ENCODE data around the gene SENP3.
"Not testable (repeated sequence)": the region's sequence is repeated elsewhere in the genome, so short reads cannot be mapped to it uniquely, and the experiment has no call there.

Gene SENP3

DNA sequence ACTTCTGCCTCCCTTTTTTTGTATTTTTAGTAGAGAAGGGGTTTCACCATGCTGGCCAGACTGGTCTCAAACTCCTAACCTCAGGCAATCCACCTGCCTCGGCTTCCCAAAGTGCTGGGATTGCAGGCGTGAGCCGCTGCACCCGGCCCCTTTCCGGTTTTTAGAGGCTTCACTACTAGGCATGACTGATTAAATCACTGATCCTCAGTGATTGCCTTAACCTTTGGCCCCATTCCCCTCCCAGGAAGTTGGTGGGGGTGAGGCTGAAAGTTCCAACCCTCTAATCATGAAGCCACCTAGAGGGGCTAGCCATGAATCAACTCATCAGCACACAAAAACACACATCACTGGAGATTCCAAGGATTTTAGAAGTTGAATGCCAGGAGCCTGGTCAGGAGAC, 35.8 kb downstream of the SENP3 start:
- not testable (repeated sequence) for DNase-seq (ENCODE audit: low spot score)

DNA sequence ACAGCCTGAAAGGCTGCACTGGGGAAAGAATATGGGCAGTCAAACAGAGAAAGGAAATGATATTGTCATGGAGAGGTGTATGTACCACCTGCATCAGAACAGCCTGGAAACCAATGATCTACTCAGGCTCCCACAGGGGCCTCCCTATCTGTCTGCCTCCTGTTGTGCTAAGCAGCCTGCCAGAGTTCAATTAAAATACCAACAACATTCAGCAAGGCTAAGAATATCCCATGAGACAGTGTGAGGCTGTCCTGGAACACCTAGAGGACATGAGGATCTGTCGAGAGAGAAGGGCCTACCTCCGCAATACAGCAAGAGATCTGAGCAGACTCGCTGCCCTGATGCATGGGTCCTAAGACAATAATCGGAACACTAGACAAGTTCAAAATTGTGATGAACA, 44.6 kb downstream of the SENP3 start:
- no peak for DNase-seq (ENCODE audit: low spot score)

GRCh38 chr17:7610641-7611040, 48.9 kb downstream of the SENP3 start:
- DNase-seq (ENCODE audit: low spot score): no peak

DNA sequence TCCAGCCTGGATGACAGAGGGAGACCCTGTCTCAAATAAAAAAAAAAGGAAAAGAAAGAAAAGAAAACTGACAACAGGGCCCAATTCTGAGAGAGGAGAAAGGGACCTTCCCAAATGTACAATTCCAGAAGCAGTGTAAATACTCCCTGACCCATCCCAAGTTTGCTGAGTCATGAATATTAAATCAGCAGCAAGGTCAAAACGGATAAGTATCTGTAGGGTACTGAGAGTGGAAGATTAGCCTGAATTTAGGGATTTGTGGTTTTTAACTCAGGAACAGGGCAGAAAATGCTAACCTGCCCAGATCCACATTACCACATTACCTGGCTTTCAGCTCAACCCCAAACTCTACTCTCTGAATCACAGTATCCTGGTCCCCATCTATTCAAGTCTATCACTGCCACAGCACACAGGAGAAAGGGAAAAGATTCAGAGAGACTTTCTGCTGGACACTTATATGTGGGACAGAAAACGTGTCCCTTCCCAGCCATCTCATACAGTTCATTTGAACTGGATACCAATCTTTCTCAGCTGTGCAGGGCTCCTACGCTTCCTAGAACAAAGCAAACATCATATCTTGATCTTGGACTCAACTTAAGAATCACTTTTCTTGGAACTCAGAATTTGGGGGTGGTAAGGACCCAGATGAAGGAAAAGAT, 50.0 kb downstream of the SENP3 start:
- no peak for DNase-seq (ENCODE audit: low spot score)

GRCh38 chr17:7612294-7612640, 50.5 kb downstream of the SENP3 start:
- DNase-seq (ENCODE audit: low spot score): no peak

DNA sequence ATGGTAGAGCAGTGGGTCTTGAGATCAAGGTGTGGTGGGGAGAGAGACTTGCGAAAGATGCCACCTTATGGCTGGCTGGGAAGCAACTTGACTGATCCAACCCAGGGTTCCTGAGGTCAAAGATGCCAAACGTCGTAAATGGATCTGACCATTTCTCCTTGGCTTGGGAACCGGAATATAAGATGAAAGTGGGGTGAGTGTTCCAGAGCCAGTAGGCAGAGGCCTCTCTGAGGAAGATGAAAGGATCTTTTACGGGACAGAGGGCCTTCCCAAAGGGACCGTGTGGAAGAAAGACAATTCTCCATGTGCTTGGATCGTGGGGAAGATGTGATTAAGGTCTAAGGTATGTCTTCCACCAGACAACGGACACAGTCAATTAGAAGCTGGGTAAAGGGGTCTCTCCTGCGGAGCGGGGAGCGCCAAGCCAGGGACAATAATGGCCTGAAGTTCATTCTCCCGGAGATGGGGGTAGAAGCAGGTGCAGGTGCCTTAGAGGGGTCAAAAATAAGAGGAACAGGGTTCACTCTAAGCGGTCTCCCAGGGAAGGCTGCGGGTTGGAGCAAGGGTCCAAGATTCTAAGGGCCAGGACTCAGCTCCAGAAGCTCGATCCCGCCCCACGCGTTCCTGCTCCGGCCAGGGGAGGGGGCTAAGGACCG, 52.2 kb downstream of the SENP3 start:
- peak; percentile 48 for DNase-seq (ENCODE audit: low spot score)

DNA sequence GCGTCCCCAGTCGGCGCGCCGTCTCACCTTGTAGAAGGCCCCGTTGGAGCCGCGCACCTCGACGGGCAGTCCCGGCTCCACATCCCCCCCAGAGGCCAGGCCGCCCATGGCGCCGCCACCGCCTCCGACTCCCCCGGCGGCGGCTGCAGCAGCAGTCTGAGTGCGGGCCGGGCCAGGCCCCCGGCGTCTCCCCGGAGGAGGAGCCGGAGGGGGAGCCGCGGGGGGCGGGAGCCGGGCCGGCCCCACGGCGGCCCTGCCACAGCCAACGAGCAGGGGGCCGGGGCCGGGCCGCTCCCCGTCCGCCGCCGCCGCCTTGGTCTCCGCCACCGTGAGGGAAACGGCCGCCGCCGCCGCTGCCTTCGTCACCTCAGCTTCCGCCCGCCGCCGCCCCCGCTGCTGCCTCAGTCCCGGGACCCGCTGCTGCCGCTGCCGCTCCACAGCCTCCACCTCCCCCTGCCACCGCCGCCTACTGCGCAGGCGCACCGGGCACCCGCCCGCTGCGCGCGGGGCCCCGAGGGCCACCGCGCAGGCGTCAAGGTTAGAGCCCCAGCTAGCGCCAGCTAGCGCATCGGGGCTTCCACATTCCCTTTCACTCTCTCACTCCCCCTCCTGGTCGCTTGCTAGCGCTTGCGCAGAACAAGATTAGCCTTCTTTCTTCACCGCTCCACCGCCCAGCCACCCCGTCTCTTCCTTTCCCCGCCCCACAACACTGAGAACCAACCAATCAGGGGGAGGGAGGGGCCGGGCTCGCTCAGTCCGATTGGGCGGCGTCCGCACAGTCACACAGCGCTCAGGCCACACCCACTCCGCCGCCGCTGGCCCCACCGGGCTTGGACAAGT, 52.9 kb downstream of the SENP3 start, which contains the start of gene FXR2:
FXR2 (minus strand) TSS at position 473 of the 840 bp plus-strand sequence; CDS start at position 108, 365 bp downstream.
- DNase-seq (ENCODE audit: low spot score): peak; percentile 100

DNA sequence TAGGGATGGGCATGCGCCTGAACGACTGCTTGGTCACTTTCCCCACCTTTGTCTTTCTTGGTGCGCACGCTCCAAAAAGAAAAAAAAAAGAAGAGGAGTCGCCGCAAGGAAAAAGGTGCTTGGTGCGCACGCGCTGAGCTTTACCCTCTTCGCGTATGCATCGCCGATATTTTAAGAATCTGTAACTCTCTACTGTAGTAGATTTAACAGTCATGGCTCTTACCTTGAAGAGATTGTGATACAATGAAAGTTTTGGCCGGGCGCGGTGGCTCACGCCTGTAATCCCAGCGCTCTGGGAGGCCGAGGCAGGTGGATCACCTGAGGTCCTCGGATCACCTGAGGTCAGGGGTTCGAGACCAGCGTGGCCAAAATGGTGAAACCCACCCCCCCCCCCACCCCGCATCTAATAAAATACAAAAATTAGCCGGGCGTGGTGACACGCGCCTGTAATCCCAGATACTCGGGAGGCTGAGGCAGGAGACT, 53.6 kb downstream of the SENP3 start:
- DNase-seq (ENCODE audit: low spot score): no peak

GRCh38 chr17:7618608-7619007, 56.9 kb downstream of the SENP3 start:
- DNase-seq (ENCODE audit: low spot score): no peak

GRCh38 chr17:7620835-7621234, 59.1 kb downstream of the SENP3 start:
- no peak for DNase-seq (ENCODE audit: low spot score)
